Epidermal melanocyte (primary cell): ENCODE measurements around the gene FKBP1A.
"Not testable (repeated sequence)": the region's sequence is repeated elsewhere in the genome, so short reads cannot be mapped to it uniquely, and the experiment has no call there.

Experiments used
- DNase-seq: peaks from one replicate; pipeline ENCODE4 v3.0.0; 2011; ENCODE audit warnings: low spot score; ENCODE audit not compliant: insufficient read length

FKBP1A gene

GRCh38 chr20:1364106-1364505, 28.7 kb downstream of the FKBP1A start:
- no peak for DNase-seq

- no peak for DNase-seq
These were observed 29.3 kb downstream of the FKBP1A start for GRCh38 chr20:1363522-1363921.

GRCh38 chr20:1362484-1362883, 30.4 kb downstream of the FKBP1A start:
- no peak for DNase-seq

GRCh38 chr20:1360094-1360846, 32.6 kb downstream of the FKBP1A start:
- DNase-seq = no peak

DNA sequence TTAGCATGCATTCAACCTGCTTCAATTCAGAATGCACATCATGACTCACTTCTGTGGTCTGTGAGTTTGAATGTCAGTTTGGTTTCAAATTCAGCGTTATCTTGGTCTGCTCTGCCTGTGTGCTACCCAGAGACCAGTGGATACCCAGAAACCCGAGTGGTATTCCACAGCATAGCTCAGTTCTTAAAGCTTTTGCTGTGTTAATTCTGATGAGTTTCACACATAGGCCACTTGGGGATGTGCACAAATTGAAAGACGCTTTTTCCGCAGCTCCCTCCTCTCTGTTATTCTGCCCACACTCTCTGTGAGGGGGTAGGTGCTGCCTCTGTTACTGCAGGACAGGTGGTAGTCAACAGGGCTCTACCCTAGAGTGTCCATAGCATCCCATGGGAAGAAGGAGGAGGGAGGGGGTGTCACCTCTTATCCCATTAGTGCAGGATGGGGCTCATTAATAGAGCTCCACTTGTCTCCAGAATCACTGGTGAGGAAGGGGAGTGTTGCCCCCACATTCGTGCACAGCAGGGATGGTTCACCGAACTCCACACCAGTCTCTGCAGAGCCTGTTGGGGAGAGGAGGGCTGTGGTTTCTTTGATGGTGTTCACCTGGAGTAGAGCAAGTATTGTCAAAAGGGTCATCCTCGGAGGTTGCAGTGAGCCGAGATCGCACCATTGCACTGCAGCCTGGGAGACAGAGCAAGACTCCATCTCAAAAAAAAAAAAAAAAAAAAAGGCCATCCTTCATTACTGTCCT, 34.8 kb downstream of the FKBP1A start:
- no peak for DNase-seq

DNA sequence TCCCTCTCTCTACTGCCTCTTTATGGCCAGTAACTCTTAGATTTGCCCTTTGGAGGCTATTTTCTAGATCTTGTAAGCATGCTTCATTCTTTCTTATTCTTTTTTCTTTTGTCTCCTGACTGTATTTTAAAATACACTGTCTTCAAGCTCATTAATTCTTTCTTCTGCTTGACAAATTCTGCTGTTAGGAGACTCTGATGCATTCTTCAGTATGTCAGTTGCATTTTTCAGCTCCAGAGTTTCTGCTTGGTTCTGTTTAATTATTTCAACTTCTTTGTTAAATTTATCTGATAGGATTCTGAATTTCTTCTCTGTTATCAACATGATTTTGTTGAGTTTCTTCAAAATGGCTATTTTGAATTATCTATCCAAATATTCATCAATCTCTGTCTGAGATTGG, 38.9 kb downstream of the FKBP1A start:
- no peak for DNase-seq

GRCh38 chr20:1346315-1346969, 46.4 kb downstream of the FKBP1A start:
- DNase-seq = no peak

DNA sequence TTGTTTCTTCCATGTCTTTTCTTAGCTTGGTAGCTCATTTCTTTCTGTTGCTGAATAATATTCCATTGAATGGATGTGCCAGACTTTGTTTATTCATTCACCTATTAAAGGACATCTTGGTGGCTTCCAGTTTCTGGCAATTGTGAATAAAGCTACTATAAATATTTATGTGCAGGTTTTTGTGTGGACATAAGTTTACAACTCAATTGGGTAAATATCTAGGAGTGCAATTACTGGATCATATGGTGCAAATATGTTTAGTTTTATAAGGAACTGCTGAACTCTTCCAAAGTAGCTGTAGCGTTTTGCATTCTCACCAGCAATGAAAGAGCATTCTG, 47.1 kb downstream of the FKBP1A start:
- no peak for DNase-seq

DNA sequence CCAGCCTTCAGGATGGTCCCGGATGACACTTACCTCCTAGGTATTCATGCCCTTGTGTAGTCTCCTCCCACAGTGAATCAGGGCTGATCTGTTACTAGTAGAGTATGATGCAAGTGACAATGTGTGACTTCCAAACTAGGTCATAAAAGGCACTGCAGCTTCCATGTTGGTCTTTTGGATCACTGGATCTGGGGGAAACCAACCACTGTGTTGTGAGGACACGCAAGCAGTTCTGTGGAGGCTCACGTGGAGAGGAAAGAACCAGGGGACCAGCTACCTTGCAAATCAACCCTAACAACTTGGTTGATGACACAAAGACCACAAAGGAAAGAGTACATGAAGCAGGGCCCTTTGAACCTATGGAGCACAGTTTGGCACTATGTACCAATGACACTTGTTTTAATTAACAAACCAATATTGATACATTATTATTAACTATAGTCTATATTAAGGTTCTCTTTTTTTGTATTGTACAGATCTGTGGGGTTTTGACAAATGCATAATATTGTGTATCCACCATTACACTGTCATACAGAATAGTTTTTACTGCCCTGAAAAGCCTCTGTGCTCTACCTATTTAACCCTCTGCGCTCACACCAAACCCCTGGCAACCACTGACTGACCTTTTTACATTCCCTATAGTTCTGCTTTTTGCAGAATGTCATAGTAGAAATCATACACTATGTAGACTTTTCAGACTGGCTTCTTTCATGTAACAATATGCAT, 47.7 kb downstream of the FKBP1A start:
- no peak for DNase-seq

- DNase-seq = not testable (repeated sequence)
These were observed 49.3 kb downstream of the FKBP1A start for GRCh38 chr20:1343446-1344124.

DNA sequence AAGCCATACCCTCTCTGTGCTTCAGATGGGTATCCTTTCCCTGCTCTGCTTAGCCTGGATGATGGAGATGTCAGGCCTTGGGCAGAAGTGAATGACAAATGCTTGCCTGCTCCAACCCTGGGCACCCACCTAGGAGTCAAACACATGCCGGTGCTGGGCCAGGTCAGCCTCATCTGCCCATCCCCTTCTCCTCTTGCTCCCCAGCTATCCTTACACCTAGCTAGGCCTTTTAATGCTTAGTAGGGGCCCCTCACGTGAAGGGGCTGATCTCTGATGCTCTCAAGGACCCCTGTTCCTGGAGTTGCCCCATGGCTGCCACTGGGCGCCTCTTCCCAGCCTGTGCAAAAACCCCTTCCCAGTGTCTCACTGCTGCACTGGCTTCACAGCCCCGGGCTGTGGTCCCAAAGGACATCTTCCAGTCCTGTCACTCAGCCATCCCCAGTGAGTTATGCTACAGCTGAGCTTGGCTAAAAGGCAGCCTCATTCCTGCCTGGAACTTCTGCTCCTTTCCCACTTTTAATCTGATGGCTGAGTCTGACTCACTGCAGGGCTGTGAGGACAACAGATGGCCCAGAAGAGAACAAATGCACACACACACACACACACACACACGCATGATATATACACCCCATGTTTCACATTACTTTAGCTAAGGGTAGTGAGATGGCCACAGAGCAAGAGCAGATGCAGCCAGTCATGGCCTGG, 51.1 kb downstream of the FKBP1A start:
- DNase-seq = no peak

GRCh38 chr20:1338801-1339200, 54.1 kb downstream of the FKBP1A start:
- no peak for DNase-seq

DNA sequence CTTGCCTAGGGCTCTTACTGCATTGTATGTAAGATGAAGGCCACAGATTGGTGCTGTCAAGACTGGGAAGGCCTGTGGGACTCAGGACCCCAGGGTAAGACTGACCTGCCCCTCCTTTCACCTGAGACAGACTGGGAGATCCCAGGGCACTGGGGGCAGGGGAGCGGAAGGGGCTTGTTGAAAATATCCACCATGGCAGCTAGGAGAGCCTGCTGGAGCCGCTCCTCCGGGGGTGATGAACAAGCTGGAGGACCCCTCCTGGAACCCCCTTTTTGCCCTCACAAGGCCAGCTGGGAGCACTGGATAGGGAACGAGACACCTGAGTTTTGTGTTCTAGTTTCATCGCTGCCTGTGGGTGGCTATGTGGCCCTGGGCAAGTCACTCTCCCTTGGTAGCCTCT, 54.8 kb downstream of the FKBP1A start:
- no peak for DNase-seq

DNA sequence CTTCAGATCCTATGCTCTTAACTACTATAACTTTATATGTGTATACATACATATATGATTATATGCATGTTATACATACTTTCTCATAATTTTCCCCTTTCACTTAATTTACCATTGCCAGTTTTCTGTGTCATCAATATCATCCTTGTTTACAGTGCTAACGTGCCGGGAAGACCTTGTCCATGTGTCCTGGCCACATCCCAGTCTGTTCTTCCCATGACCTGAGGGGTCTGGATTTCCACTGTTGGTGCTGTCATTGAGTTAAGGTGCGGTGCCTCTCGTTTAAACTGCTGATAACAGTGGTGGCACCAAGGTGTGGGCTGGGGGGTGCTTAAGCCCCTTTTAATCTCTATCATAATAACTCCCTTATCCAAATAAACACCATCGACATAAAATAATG, 55.4 kb downstream of the FKBP1A start:
- DNase-seq = no peak

- no peak for DNase-seq
These were observed 56.0 kb downstream of the FKBP1A start for GRCh38 chr20:1336699-1337367.

DNA sequence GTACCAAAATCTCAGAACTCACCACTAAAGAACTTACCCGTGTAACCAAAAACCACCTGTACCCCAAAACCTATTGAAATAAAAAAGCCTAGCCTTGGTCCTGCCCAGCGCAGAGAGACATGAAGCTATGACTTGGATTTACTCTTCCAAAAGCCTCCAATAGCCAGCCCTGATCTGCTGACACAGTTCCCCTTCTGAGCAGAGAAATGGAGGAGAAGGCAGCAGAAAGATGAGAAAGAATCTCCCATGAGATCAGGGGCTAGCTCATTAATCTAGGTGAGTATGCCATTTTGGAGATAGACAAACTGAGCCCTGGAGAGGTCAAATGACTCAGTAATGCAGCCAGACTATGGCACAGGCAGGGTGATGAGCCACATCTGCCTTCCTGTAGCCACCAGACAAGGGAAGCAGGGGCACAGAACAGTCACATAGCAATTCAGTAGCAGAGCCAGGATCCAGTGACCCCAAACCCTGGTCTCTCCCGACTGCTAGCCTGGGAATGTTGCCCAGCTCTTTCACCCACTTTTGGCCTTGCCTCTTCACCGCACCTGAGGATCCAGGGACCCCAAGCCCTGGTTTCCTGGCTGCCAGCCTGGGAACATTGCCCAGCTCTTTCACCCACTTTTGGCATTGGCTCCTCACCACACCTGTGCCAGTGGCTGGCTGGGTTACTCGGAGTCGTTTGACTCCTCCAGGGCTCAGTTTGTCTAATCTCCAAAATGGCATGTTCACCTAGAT, 56.7 kb downstream of the FKBP1A start:
- no peak for DNase-seq

- no peak for DNase-seq
These were observed 58.1 kb downstream of the FKBP1A start for GRCh38 chr20:1334761-1335160.

- DNase-seq = no peak
These were observed 58.5 kb downstream of the FKBP1A start for GRCh38 chr20:1334370-1334731.
